NCI-H128 (cell line): ENCODE measurements around the gene JUN.

Experiments
- DNase-seq: peaks from one replicate; lab custom pipeline; 2025; ENCODE audit not compliant: unreplicated experiment; lab: John Stamatoyannopoulos, UW

Gene JUN

DNA sequence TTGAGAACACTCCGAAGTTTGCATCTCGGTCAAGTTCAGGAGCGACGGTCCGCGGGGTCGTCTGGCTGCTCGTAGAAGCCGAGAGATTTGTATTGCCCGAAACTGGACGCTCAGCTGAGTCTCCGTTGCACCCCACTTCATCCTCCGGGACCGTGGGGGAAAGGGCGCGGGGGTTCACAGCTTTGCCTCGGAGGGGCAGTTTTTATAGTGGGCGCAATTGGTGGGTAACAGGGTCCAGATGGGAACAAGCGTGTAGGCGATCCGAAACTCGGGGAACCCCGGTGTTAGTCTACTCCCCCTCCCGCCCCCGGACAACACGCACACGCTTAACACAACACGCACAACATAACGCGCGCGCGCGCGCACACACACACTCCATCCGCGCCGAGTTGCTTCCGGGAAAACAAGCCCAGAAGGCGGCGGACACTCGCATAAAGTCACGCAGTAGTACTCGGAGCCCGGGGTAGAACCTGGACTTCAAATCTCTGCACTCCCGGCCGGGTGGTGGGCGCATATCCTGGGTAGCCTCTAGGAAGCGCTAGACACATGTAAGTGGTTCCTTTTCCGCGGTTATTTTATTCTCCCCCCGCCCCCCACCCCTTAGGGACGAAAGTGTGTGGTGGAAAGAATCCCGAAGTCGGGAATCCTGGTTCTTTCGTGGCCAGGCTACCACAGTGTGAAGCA is 1.1 kb upstream of the JUN start:
- DNase-seq = peak; percentile 47

DNA sequence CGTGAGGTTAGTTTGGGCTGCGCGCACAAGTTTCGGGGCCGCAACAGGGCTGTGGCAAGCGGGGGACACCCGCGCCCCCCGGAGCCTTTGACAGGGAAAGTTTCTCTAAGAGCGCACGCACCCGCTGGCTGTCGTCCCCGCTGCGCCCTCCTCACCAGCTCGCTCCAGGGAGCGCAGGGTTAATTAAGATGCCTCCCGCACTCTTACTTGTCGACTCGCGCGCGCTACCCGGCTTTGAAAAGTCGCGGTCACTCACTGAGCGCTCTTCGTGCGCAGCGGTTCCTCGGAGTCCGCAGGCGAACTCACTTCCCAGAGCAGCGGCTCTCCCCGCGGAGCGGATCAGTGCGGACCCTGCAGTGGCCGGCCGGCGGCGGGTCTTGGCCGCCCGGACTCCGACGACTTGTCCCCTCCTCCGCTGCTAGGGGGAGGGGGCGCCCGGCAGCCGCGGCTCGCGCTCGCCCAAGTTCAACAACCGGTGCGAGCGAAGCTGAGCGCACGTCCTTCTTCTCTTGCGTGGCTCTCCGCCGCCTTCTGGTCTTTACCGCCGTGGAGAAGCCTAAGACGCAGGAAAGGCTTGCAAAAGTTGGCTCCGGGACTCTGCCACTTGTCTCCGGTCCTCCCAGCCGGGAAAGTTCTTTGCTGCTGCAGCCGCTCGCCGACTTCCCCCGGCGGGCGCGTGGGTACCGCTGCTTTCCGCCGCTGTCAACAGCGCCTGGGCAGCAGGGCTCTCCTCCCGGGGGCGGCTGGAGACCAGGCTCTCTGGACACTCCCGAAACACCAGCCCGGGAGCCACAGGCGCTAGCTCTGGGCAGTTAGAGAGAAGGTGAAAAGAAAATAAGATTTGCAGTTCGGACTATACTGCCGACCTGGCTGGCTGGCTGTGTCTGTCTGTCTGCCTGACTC is 506 bp downstream of the JUN start:
- peak; percentile 12 for DNase-seq

DNA sequence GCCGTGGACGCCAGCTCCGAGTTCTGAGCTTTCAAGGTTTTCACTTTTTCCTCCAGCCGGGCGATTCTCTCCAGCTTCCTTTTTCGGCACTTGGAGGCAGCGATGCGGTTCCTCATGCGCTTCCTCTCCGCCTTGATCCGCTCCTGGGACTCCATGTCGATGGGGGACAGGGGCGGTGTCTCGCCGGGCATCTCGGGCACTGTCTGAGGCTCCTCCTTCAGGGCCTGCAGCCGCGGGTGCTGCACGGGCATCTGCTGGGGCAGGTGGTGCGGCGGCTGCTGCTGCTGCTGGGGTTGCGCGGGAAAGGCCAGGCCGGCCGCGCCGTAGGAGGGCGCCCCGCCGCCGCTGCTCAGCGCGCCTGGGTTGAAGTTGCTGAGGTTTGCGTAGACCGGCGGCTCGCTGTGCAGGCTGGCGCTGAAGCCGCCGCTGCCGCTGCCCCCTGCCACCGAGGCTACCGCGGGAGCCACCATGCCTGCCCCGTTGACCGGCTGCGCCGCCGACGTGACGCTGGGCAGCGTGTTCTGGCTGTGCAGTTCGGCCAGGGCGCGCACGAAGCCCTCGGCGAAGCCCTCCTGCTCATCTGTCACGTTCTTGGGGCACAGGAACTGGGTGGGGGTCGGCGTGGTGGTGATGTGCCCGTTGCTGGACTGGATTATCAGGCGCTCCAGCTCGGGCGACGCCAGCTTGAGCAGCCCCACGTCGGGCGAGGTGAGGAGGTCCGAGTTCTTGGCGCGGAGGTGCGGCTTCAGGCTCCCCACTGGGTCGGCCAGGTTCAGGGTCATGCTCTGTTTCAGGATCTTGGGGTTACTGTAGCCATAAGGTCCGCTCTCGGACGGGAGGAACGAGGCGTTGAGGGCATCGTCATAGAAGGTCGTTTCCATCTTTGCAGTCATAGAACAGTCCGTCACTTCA is 1.4 kb downstream of the JUN start:
- DNase-seq = peak; percentile 25

DNA sequence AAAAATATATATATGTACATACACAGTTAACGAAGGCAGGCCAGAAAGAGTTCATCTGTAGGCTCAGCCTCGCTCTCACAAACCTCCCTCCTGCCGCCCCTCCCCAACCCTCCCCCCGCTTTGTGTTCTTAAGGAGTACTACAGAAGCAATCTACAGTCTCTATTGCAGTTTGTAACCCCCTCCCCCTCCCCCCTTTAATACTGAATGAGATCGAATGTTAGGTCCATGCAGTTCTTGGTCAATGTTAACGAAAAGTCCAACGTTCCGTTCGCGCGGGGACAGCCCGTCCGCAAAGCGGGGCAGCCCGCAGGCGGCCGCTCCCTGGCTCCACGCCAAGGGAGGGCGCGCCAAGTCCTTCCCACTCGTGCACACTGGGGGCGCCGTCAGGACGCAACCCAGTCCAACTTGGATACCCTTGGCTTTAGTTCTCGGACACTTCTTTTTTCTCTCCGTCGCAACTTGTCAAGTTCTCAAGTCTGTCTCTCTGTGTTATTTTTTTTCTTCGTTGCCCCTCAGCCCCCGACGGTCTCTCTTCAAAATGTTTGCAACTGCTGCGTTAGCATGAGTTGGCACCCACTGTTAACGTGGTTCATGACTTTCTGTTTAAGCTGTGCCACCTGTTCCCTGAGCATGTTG is 2.2 kb downstream of the JUN start:
- DNase-seq = peak; percentile 45

DNA sequence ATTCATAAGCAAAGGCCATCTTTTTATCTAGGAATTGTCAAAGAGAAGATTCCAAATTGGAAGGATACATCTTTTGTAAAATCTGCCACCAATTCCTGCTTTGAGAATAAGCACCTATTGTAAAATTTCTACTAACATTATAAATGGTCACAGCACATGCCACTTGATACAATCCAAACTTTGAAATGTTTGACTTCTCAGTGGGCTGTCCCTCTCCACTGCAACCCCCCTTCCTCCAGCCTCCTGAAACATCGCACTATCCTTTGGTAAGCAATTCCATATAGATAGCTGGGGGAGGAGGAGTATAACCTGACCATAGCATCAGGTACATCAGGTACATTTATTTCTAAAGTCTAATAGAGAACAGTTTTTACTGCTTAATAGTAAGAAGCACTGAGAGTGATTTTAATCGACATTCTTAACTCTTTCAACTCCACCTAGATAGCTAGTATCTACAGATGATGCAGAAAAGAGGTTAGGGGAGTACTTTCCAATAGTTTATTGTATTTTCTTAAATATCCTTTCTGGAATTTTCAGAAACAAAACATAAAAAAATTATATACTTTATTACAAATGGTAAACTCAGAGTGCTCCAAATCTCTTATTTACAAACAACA is 2.9 kb downstream of the JUN start:
- DNase-seq = no peak

DNA sequence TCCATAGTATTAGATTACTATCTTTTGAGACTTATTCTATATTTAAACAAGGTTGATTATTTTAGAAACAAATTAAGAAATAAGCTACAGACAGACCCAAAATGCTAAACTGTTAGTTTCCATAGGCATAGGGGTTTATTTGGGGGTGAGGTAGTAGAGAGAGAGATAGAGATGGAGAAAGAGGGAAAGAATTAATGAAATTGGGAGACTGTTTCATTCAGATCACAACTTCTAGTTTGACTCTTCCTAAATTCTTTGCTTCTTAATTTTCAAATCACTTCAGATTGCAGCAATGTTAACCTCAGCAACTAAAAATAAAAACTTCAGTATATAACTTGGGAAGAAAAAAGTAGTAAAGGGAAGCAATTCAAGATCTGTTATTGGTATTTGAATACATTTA is 3.4 kb downstream of the JUN start:
- DNase-seq = no peak

DNA sequence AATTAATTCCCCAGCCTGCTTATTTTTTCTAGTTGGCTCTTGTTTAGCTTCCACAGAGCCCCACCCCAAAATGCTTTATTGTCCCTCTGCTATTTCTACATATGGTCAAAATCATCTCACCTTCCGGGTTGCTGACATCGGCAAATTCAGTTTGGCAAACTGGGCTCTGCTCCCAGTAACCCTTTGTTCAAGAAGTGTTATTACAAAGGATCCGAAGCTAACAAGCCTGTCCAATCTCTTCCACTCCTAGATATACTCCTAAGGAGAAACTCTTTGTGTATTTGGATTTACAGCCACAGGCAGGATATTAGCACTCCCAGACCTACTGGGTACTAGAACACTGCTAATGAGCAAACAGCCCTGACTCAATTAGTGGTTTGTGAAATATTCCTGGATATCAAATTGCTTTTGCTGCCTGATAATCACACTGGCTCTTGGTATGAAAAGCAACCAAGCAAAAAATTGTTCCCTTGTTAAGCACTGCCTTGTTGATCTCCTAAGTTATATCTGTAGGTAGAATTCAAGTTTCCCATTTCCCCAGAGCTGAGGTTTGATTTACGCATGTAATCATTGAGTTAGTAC is 4.0 kb downstream of the JUN start:
- peak; percentile 96 for DNase-seq

DNA sequence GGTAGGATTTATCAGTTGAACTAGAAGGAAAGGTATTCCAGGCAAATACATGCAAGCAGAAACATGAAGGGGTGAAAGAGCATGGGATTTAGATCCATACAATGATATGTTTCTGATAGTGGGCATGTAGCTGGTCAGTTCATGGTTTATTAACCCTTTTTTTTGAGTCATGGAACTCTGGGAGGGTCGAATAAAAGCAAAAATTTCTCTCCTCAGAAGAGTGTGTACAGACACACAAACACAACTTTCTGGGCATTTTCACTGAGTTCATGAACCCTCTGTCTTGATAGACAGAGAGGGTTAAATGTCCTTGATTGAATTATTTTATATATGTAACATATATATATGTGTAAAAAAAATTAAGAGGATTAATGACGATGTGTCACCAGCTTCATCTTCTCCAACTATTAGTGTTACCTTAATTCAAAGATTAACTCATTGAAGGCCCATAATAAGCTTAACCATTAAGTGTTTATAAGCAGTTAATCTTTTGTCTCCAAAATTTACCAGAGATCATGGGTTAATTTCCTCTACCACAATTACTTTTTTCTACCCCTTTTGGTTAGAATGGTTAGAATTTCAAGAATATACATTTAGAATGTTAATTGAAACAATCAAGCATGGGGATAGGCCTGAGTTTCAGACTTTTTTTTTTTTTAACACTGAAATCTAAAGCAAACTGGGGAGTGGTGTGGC is 4.6 kb downstream of the JUN start:
- no peak for DNase-seq

DNA sequence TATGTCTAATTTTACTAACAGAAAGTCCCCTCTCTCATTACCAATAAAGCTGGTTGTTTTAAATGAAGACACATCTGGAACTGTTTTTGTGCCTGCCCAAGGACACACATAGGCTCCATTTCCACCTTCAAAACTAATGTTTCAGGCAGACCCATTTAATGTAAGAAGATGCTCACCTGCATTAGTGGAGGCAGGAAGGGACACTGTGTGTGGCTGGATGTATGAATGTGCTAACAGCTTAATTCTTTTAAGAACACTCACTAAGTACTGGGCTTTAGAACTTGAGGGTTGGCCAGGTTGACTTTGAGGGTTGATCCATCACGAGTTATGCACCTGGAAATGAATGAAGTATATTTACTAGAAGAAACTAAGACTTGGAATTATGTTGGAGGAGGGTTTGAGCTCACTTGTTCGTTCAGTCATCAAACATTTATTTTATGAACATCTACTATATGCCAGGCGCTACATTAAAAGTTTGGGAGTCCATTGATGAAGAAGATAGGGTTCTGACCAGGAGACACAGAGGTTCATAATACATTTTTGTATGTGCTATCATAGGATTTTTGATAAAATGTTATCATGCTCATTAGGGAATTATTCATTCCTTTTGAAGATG is 5.4 kb downstream of the JUN start:
- DNase-seq = no peak

DNA sequence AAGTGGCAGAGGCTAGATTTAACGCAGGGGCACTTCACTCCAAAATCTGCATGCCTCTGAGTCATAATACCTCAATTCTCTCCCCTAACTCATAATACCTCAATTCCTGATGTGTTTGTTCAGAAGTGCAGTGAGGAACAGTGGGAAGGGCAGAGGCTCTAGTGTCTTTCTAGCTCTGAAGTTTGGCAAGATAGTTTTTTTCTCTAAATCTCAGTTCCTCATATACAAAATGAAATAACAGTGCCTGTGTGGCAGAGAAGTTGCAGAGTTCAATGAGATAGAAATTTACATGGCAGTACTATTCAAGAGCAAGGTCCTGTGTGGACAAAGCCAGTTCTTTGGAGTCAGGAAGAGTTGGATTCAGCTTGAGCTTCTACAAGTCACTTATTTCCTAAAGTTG is 9.8 kb downstream of the JUN start:
- DNase-seq = no peak

DNA sequence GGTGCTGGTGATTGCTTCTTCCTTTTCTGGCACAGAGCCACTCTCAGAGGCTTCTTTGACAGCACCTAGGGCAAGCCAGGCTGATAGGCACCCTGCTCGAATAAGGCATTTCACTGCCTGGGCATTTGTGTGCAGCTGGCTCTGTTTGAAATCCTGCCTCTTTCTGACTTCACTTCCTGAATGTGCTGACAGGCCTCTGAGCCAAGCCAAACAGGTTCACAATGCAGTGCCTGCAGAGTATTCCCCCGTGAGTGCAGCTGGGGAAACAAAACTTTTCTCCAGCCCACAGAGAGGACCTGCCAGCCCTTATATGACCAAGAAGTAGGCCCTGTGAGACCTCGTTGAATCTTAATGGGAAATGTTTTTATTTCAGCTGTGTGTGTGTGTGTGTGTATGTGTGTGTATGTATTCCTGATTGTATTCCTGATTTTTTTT is 10.4 kb downstream of the JUN start:
- peak; percentile 18 for DNase-seq

DNA sequence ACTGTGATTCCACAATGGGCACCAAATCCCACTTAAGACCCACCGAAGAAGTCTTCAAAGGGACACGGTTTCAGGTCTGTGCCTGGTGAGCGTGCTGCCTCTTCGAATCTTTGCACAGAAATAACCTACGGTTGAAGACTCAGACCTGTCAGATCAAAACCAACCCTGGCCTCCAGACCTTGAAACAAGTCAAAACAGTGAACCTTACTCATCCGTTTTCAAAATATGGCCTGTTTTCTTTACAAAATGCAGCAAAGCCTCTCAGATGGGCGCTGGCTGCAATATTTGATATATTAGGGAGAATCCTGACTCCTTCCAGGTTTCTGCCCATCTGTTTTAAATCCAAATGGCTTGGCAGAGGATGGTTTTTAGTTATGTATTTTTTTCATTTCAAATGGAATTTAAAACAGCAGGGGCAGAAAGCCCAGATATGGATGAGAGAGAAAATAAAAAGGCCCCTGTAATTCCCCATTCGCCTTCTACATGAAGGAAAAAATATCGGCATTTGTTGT is 14.0 kb downstream of the JUN start:
- no peak for DNase-seq

DNA sequence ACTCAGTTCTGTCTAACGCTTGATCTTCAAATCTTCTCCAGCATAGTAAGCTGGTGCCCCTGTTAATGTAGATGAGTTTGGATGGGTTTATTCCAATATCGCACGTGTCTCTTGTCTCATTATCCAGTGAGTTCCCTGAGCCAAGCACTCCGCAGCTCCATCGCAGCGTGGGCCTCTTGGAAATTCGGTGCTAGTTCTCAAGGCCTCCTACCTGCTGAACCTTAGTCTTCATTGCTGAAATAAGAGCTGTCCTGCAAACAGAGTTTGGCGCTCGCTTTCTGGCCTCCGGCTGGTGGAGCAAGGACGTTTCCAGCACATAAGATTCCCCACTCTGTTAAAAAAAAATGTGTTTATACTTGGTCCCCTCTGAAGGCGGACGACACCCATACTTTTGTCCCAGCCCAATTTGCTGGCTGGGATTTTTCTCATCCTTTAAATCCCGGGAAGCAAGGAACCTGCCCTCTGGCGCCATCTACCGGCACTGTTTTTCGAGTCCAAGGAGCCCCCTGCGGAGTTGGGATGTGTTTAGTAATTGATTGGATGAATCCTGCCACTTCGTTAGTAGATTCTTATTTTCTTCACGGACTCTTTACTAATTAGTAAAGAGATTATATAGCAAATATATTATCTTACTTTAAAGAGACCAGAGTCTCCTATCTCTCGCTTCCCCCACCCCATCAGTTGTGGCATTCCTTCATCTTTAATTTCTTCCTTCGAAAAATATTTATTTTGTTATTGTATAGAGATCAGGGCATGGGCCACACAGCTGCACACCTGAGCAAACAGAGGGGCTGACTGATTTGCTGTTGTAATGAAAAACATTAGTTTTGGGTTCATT is 14.7 kb downstream of the JUN start:
- DNase-seq = peak; percentile 36

DNA sequence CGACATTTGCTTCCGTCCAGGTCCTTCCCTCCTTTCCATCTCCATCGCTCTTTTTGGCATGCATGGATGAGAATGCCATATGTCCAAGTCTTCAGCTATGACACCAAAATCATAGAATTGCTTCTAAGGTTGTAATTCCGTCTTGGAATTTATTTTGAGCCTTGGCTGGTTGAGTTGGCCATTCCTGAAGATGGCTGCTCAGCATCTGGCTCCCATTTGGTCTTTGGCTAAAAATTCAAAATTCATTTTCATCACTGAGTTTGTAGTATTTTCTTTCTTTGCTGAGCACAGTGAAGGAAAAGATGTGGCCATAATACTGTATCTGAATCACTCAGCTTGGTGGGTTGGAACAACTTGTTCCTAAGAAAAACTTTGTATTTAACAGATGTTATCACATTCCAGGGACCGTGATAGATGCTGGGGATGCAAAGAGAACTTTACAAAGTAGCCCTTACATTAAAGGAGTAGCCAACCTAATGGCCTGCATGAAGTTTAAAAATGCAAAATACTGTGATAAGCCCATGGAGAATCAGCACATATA is 15.6 kb downstream of the JUN start:
- DNase-seq = no peak

DNA sequence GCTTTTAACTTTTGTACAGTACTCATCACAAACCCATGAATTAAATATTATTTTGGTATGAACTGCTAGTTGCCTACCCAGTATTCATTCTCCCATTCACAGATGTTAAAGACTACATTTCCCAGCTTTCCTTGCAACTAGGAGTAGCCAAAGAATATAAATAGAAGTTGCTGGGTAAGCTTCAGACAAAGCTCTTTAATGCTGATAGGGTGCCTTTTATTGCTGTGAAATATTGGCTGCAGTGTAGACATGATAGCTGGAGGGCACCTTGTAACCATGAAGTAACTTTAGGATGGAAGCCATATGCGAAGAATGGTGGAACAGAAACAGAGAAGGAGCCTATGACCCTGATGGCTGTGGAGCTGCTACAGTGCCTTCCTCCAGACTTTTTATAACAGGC is 16.7 kb downstream of the JUN start:
- no peak for DNase-seq

DNA sequence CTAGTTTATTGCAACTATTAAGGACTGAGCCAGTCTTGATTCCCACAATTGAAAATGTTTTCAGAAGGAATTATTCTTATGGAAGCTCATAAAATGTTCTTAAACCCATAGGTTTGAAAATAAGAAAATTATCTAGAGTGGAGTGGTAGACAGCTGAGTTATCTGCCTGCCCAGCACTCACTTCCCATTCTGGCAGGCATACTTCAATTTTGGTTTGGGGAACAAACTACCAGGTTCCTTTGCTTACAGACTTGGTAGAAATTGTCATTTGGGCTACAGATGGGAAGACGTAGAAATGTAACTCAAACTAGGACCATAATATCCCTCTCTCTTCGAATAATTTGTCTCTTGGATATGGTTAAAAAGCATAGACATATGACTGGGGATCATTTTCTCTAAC is 18.4 kb downstream of the JUN start:
- DNase-seq = no peak

DNA sequence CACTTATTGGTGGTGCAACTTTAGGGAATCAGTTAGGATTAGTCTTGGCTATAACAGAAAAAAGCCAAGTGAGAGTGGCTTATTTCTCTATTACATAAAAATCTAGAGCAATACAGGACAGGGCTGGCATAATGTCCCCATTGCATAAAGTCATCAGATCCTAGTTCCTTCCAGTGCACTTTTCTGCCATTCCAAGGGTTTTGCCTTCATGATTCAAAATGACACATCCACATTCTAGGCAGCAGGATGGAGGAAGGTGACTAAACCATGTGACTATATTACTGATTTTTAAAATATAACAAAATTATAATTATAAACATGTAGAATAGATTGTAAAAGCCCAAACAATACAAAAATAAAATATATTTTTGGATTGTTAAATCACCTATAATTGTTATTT is 18.8 kb downstream of the JUN start:
- no peak for DNase-seq
